ENCODE data around the gene TWIST2. TPM values are rescaled to one million over a fixed set of nuclear protein-coding genes. Genes with fewer than 3 reads are reported as not detected.

Gene TWIST2
- total RNA-seq, 1 donor from 2014 or later = not detected

- intact Hi-C loops (cut with micrococcal nuclease) = no loop called here
Measured at GRCh38 chr2:238890131-238890530, 42.2 kb downstream of the TWIST2 start.

GRCh38 chr2:238890618-238891456 lies 43.0 kb downstream of the TWIST2 start:
- intact Hi-C loops (cut with micrococcal nuclease) = no loop called here

DNA sequence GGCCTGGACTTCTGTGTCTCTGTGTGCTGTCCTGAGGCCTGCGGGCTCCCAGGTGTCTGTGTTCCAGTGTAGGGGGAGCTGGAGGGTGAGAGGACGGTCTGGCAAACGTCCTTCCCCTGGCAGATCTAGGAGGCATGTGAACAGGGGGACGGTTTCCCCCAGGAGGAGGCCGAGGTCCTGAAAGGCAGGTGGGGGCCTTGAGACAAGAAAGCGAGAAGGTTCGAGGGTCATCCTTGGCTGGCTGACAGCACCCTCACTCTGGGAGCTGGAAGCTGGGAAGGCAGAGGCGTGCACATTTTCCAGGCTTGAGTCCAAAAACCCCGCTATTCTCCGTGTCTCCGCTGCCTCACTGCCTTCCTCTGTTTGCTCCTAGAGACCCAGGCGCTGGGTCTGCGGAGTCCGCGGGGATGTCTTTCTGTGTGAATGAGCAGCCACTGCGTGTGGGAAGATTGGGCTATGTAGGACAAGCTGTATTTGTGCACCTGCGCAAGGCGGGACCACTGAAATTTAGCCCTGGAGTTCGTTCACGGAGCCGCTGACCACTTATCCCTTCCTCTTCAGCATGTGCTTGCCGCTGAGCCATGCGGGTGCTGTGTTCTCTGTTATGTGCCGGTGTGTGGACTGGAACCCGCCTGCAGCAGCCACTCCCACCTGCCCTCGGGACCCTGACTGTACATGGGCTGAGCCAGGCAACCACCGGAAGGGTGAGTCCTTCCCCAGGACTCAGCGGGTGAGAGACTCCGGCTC lies 43.7 kb downstream of the TWIST2 start:
- intact Hi-C loops (cut with micrococcal nuclease) = no loop called here

GRCh38 chr2:238892204-238892500 lies 44.3 kb downstream of the TWIST2 start:
- intact Hi-C loops (cut with micrococcal nuclease) = no loop called here

DNA sequence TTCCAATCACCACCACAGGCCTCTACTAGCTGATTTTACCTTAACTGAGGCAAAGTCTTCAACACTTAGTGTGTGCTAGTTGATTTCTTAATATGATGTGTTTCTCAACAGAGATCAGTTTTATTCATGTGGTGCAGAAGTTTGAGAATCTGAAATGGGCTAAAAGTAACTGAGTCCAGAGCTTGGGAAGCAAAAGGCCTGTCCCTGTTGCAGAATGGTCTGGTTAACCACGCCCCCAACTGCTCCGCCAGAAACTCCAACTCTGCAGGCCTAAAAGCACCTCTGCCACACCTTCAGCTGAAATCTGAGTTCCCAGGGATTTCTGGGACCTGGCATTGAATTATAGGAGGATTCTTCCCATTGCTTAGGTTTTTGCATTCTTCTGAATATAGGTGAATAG lies 44.9 kb downstream of the TWIST2 start:
- intact Hi-C loops (cut with micrococcal nuclease) = no loop called here

DNA sequence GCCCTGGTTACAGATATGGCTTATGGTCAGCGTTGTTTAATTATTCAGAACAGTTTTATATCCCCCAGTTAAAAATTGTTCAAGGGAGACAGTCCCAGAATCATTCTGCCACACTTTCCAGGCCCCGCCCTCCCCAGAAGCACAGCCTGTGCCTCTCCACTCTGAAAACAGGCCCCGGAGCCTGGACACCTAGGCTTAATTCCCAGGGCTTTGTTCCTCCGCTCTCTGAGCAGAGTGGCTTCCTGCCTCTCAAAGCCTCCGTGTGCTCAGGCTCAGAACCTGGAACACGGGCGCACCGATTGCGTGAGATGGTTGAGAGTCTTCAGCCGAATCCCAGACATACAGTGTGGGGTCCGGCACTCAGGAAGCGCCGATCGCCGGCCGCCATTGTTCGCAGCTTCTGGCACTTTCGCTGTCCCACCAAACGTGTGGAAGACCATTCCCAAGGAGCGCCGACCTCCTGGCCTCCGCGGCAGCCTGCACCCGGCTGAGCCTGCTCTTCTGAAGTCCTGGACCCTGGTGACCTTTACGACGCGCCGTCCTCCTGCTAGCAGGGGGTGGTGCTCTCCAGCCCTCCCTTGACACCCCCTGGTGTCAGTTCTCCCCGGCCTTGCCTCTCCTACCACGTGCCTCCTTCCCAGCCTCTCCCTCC lies 45.6 kb downstream of the TWIST2 start:
- intact Hi-C loops (cut with micrococcal nuclease) = no loop called here

DNA sequence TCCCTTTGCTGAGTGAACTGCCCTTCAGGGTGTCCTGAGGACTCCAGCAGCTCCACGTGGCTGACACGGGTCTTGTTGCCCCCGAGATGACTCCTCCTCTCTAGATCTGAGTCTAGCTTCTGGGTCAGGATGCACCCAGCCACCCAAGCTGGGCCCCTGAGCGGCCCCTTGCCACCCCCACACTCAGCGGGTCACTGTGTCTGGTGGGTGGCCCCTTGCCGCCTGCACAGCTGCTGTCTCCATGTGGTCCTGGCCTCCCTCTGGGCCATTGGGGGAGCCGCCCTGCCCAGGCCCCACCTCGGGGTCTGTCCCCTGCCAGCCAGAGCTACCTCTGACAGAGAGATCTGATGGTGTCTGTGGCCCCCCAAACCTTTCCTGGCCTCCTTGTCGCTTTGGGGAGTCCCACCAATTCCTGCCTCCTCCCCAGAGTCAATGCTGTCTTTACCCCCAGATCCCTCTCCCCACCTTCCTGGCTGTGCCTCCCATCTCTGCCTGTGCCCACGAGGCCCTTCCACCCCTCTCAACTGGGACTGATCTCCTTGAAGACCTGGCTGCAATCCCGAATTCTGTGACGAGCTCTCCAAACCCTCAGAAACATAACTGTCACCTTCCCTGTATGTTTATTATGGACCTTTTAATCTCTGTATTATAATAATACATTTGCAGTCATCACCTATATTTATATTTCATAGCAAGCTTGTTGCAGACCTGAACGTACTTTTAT lies 46.5 kb downstream of the TWIST2 start:
- intact Hi-C loops (cut with micrococcal nuclease) = no loop called here

DNA sequence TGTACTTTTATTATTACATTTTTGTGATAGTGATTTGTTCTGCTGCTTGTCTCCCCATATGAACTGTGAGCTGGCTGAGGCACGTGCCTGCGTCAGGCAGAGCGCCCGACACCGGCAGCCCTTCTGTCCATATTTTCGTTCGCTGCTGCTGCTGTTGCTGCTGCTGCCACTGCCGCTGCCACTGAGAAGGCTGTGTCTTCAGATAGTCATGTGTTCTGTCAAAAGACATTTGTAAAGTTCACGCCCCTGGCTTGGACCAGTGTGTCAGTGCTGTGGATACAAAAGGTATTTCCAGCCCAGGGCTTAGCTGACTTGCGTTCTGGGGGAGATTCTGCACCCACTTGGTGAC lies 47.0 kb downstream of the TWIST2 start:
- intact Hi-C loops (cut with micrococcal nuclease) = no loop called here

- intact Hi-C loops (cut with micrococcal nuclease) = no loop called here
Measured at GRCh38 chr2:238895361-238895882, 47.5 kb downstream of the TWIST2 start.

DNA sequence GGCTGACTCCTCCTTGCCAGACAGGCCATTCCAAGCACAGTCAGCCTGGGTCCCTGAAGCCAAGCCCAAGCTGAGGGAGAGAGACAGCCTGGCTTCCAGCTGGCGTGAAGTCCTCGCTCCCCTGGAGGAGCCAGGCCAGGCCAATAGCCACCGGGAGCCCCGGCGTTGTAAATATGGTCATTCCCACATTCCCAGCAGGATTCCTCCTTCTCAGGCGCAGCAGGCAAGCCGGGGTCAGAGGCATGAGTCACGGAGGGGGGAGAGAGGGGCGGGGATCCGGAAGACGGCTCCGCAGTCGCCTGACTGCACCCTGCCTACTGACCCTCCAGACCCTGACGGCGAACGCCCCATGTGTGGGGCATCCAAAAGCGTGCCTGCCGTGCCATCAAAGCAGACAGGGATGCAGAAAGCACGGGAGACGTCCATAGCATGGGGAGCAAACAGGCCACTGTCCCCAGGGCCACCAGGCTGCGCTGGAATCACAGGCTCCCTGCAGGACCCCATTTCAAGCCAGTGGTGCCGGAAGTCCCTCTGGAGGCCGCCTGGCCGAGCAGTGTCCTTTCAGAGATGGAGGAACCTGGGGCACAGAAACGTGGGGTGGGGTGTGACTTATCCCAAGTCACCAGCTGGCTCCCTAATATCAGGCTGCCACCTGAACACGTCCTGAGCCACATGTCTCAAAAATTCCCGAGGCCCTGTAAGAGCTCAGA lies 48.2 kb downstream of the TWIST2 start:
- intact Hi-C loops (cut with micrococcal nuclease) = no loop called here

- intact Hi-C loops (cut with micrococcal nuclease) = no loop called here
Measured at GRCh38 chr2:238896641-238897040, 48.8 kb downstream of the TWIST2 start.

DNA sequence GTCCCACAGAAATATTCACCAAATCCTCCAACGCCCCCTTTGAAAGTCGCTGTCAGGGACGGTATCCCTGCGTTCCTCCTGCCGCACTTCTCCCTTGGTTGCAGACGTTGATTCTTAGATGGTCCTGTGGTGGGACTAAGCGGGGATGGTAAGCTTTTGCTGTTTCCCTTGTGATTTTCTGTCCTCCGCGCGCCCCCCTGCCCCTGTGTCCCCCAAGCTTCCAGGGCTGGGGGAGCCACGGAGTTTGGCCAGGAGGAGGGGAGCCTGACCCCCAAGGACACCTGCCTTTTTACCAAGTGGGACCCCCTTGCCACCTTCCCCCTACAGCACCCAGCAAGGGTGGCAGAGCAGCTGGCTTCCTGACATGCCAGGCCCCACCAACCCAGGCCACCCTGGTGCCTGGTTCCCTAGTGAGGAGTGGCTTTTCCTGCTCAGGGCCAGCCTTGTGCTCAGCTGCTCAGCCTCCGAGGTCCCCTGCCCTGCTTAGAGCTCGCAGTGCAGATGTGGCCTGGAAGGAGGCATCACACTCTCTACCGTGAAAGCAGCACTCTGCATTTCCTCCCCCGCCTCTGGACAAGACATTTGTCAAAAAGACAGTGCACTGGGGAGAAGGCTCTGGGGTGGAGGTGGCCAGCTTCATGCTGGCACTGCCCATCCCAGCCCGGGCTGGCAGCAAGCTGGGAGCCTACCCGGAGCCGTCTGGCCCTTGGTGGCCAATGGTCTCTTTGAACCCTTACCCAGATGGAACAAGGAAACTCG lies 49.4 kb downstream of the TWIST2 start:
- intact Hi-C loops (cut with micrococcal nuclease) = no loop called here

- intact Hi-C loops (cut with micrococcal nuclease) = no loop called here
Measured at GRCh38 chr2:238897911-238898311, 50.0 kb downstream of the TWIST2 start.

- intact Hi-C loops (cut with micrococcal nuclease) = no loop called here
Measured at GRCh38 chr2:238898534-238899281, 50.8 kb downstream of the TWIST2 start.

DNA sequence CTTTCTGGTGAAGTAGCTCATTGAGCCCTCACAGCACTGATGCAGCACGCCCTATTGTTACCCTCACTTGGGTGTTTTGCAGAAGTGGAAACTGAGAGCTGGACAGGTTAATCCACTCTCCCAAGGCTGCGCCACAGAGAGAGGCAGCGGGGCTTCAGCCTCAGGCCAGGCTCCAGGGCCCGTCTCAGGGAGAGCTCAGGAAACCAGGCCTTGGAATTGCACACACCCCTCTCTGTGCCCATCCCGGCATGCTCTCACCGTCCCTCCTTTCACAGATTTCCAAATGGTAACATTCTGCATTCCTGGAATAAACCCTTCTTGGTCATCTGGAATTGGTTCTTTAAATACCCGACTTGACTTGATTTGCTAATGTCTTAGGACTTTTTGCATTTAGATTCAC lies 51.5 kb downstream of the TWIST2 start:
- intact Hi-C loops (cut with micrococcal nuclease) = no loop called here

- intact Hi-C loops (cut with micrococcal nuclease) = no loop called here
Measured at GRCh38 chr2:238900511-238900910, 52.6 kb downstream of the TWIST2 start.

- intact Hi-C loops (cut with micrococcal nuclease) = no loop called here
Measured at GRCh38 chr2:238901461-238902057, 53.7 kb downstream of the TWIST2 start.

DNA sequence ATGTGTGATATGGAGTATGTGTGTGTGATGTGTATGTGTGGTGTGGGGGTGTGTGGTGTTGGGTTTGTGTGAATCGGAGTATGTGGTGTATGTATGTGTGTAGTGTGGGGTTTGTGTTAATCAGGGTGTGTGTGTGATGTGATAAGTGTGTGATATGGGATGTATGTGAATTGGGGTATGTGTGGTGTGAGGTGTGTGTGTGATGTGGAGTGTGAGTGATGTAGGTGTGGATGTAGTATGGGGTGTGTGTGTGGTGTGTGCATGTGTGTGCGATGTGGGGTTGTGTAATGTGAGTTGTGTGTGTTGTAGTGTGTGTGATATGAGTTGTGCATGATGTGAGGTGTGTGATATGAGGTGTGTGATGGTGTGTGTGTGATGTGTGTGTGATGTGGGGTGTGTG lies 54.4 kb downstream of the TWIST2 start:
- intact Hi-C loops (cut with micrococcal nuclease) = no loop called here

GRCh38 chr2:238903141-238903540 lies 55.3 kb downstream of the TWIST2 start:
- intact Hi-C loops (cut with micrococcal nuclease) = no loop called here
